ENCODE results near the gene FGGY.

Gene FGGY

GRCh38 chr1:59360729-59361128 is 63.8 kb downstream of the FGGY start:
- Histone ChIP-seq H3F3A (ENCODE audit: insufficient read depth) (no peaks in the 10 kb centered on the region), H3K27ac (ENCODE audit: low read depth, low read length) (no peak overlapping the region), H4K20me1 (ENCODE audit: low read depth, low read length) (no peaks in the 10 kb centered on the region), H3K9me3 (ENCODE audit: insufficient read depth, low read length) (no peaks in the 10 kb centered on the region), H2AFZ (ENCODE audit: low read depth, low read length, severe bottlenecking) (no peak overlapping the region), H3K4me2 (ENCODE audit: low read depth, low read length, poor library complexity, severe bottlenecking) (no peak overlapping the region), H3K9ac (ENCODE audit: low read length) (no peak overlapping the region), H3K36me3 (ENCODE audit: low read length) (no peaks in the 10 kb centered on the region), H3K9me2 (replicated peaks; ENCODE audit: insufficient read depth, low read length) (no peaks in the 10 kb centered on the region), H3K27me3 (ENCODE audit: low read length) (no peaks in the 10 kb centered on the region), H3K4me3 (ENCODE audit: insufficient read depth, low read length, poor library complexity, severe bottlenecking) (no peak overlapping the region), H3K79me2 (ENCODE audit: insufficient read depth, low read length) (no peaks in the 10 kb centered on the region)
- TF ChIP-seq CTCF (IDR thresholded peaks at IDR 0.05; ENCODE audit: insufficient read depth, low read length, poor library complexity, severe bottlenecking), result no peak
- no peak for TF ChIP-seq EZH2phosphoT487 (conservative IDR thresholded peaks at IDR 0.05; ENCODE audit: low read length)

- no peaks in the 10 kb centered on the region for H3K27me3 ChIP-seq (ENCODE audit: low read length)
- H3K4me3 ChIP-seq (ENCODE audit: insufficient read depth, low read length, poor library complexity, severe bottlenecking), result no peak overlapping the region
- no peaks in the 10 kb centered on the region for H3K79me2 ChIP-seq (ENCODE audit: insufficient read depth, low read length)
- H3F3A ChIP-seq (ENCODE audit: insufficient read depth), result no peaks in the 10 kb centered on the region
- TF ChIP-seq CTCF (IDR thresholded peaks at IDR 0.05; ENCODE audit: insufficient read depth, low read length, poor library complexity, severe bottlenecking) (no peak), EZH2phosphoT487 (conservative IDR thresholded peaks at IDR 0.05; ENCODE audit: low read length) (no peak)
- H3K36me3 ChIP-seq (ENCODE audit: low read length), result no peaks in the 10 kb centered on the region
- H4K20me1 ChIP-seq (ENCODE audit: low read depth, low read length), result no peaks in the 10 kb centered on the region
- H2AFZ ChIP-seq (ENCODE audit: low read depth, low read length, severe bottlenecking), result no peak overlapping the region
- H3K9me3 ChIP-seq (ENCODE audit: insufficient read depth, low read length), result no peaks in the 10 kb centered on the region
- H3K9ac ChIP-seq (ENCODE audit: low read length), result no peak overlapping the region
- no peak overlapping the region for H3K4me2 ChIP-seq (ENCODE audit: low read depth, low read length, poor library complexity, severe bottlenecking)
- no peak overlapping the region for H3K27ac ChIP-seq (ENCODE audit: low read depth, low read length)
- H3K9me2 ChIP-seq (replicated peaks; ENCODE audit: insufficient read depth, low read length), result no peaks in the 10 kb centered on the region
These were observed 64.9 kb downstream of the FGGY start for GRCh38 chr1:59361766-59362165.

- H3K9me3 ChIP-seq (ENCODE audit: insufficient read depth, low read length), result no peaks in the 10 kb centered on the region
- no peak overlapping the region for H3K4me2 ChIP-seq (ENCODE audit: low read depth, low read length, poor library complexity, severe bottlenecking)
- H3K9me2 ChIP-seq (replicated peaks; ENCODE audit: insufficient read depth, low read length), result no peaks in the 10 kb centered on the region
- no peaks in the 10 kb centered on the region for H3K79me2 ChIP-seq (ENCODE audit: insufficient read depth, low read length)
- H3F3A ChIP-seq (ENCODE audit: insufficient read depth), result no peaks in the 10 kb centered on the region
- H2AFZ ChIP-seq (ENCODE audit: low read depth, low read length, severe bottlenecking), result no peak overlapping the region
- no peaks in the 10 kb centered on the region for H4K20me1 ChIP-seq (ENCODE audit: low read depth, low read length)
- no peak overlapping the region for H3K4me3 ChIP-seq (ENCODE audit: insufficient read depth, low read length, poor library complexity, severe bottlenecking)
- H3K9ac ChIP-seq (ENCODE audit: low read length), result no peak overlapping the region
- no peak for TF ChIP-seq CTCF (IDR thresholded peaks at IDR 0.05; ENCODE audit: insufficient read depth, low read length, poor library complexity, severe bottlenecking)
- TF ChIP-seq EZH2phosphoT487 (conservative IDR thresholded peaks at IDR 0.05; ENCODE audit: low read length), result no peak
- H3K27me3 ChIP-seq (ENCODE audit: low read length), result no peaks in the 10 kb centered on the region
- no peak overlapping the region for H3K27ac ChIP-seq (ENCODE audit: low read depth, low read length)
- H3K36me3 ChIP-seq (ENCODE audit: low read length), result no peaks in the 10 kb centered on the region
These were observed 67.1 kb downstream of the FGGY start for GRCh38 chr1:59364037-59364436.
